WERI-Rb-1 (cell line): ENCODE measurements around the gene TMCC3.

ENCODE experiments used
- DNase-seq: peaks from one replicate; pipeline ENCODE4 v3.0.0-alpha.2; 2020
- H3K27ac ChIP-seq: fragments of 250-450 bp; sonication (Bioruptor Pico); 2 replicates; pipeline ENCODE4 v1.5.1; 2020; ENCODE audit warnings: mild to moderate bottlenecking, moderate library complexity
- H3K27me3 ChIP-seq: fragments of 250-450 bp; sonication (Bioruptor Pico); 2 replicates; pipeline ENCODE4 v1.5.1; 2021; ENCODE audit warnings: mild to moderate bottlenecking, low read depth, moderate library complexity; ENCODE audit not compliant: insufficient read depth, severe bottlenecking
- H3K36me3 ChIP-seq: fragments of 250-450 bp; sonication (Bioruptor Pico); 2 replicates; pipeline ENCODE4 v1.5.1; 2020; ENCODE audit warnings: mild to moderate bottlenecking, moderate library complexity
- H3K4me3 ChIP-seq: 2 replicates; pipeline ENCODE4 v1.5.1; 2011; ENCODE audit warnings: low read depth, mild to moderate bottlenecking, control low read depth, low read length
- H3K9me3 ChIP-seq: fragments of 250-450 bp; sonication (Bioruptor Pico); 2 replicates; pipeline ENCODE4 v1.5.1; 2021; ENCODE audit warnings: mild to moderate bottlenecking, moderate library complexity; ENCODE audit not compliant: severe bottlenecking
- TF ChIP-seq, protein P1 (sequence below): IDR thresholded peaks from 2 replicates; pipeline ENCODE4 v1.5.1; 2011; ENCODE audit warnings: low read depth, mild to moderate bottlenecking, control low read depth, inconsistent platforms, low read length

The TMCC3 gene

GRCh38 chr12:94637390-94638113 is 12.8 kb downstream of the TMCC3 start:
- H3K27me3 ChIP-seq: no peaks in the 10 kb centered on the region
- no peaks in the 10 kb centered on the region for H3K36me3 ChIP-seq
- DNase-seq: no peak
- no peak overlapping the region for H3K4me3 ChIP-seq
- TF ChIP-seq, protein P1, sequence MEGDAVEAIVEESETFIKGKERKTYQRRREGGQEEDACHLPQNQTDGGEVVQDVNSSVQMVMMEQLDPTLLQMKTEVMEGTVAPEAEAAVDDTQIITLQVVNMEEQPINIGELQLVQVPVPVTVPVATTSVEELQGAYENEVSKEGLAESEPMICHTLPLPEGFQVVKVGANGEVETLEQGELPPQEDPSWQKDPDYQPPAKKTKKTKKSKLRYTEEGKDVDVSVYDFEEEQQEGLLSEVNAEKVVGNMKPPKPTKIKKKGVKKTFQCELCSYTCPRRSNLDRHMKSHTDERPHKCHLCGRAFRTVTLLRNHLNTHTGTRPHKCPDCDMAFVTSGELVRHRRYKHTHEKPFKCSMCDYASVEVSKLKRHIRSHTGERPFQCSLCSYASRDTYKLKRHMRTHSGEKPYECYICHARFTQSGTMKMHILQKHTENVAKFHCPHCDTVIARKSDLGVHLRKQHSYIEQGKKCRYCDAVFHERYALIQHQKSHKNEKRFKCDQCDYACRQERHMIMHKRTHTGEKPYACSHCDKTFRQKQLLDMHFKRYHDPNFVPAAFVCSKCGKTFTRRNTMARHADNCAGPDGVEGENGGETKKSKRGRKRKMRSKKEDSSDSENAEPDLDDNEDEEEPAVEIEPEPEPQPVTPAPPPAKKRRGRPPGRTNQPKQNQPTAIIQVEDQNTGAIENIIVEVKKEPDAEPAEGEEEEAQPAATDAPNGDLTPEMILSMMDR: no peak
- H3K9me3 ChIP-seq: peaks cover 4% of the 10 kb centered on the region
- H3K27ac ChIP-seq: peak overlapping the region; percentile 31; the same call in 1 of the 2 replicates

GRCh38 chr12:94636462-94637085 is 13.8 kb downstream of the TMCC3 start:
- H3K4me3 ChIP-seq: no peak overlapping the region
- peak overlapping the region; percentile 34 for H3K27ac ChIP-seq
- peak; percentile 63 for DNase-seq
- TF ChIP-seq, protein P1: 0 out of 2 replicates have a peak, but pooled peaks have one; percentile 3
- H3K9me3 ChIP-seq: peaks cover 4% of the 10 kb centered on the region
- no peaks in the 10 kb centered on the region for H3K36me3 ChIP-seq
- no peaks in the 10 kb centered on the region for H3K27me3 ChIP-seq

DNA sequence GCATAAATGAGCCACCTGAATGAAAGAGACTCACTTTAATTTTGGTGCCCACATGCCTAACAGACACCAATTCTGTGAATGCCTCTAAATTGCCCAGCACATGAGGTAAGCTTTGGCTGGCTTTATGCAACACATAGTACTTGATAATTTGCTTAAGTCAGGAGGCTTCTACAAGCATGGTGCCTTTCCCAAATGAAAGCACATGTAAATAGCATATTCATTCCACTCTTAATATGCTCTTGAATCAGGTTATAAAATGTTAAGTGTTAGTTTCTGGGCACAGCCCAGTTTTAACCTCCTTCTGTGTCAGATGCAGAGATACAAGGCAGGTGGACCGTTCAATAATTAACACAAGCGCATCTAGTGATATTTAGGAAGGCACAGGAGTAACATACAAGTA is 15.6 kb downstream of the TMCC3 start:
- TF ChIP-seq, protein P1: no peak
- DNase-seq: no peak
- Histone ChIP-seq H3K27me3 (no peaks in the 10 kb centered on the region), H3K4me3 (no peak overlapping the region), H3K9me3 (no peaks in the 10 kb centered on the region), H3K27ac (no peak overlapping the region), H3K36me3 (no peaks in the 10 kb centered on the region)

DNA sequence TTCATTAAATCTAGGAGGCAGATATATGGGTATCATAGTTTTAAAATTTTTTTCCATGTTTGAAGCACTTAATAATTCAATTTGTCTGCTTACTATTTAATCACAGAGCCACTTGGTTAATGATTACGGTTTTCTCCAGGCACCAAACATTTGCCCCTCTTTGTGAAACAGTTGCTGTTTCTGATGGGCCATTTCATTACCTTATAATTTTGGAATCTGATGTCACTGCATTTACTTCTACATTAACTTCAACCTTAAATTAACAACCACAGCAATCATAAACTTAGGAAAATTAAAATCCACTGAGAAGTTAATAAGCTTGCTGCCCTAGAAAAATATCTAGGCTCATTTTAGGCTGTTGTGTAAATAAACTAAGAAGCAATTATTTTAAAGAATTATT is 17.0 kb downstream of the TMCC3 start:
- Histone ChIP-seq H3K36me3 (no peaks in the 10 kb centered on the region), H3K27ac (no peak overlapping the region), H3K9me3 (no peaks in the 10 kb centered on the region), H3K27me3 (no peaks in the 10 kb centered on the region), H3K4me3 (no peak overlapping the region)
- TF ChIP-seq, protein P1: no peak
- no peak for DNase-seq

- no peaks in the 10 kb centered on the region for H3K27me3 ChIP-seq
- no peaks in the 10 kb centered on the region for H3K9me3 ChIP-seq
- TF ChIP-seq, protein P1: no peak
- DNase-seq: no peak
- H3K36me3 ChIP-seq: no peaks in the 10 kb centered on the region
- no peak overlapping the region for H3K27ac ChIP-seq
- H3K4me3 ChIP-seq: no peak overlapping the region
Observed at GRCh38 chr12:94631058-94631457, 19.3 kb downstream of the TMCC3 start.
